K562 (cell line): ENCODE results near the gene GPT2.

Experiments used
- GATAD2B ChIP-seq: fragments of 450-650 bp; IDR thresholded peaks from 2 replicates; pipeline ENCODE4 v1.6.1; 2017; ENCODE audit warnings: mild to moderate bottlenecking, borderline replicate concordance
- MAFG ChIP-seq: fragments of 450-650 bp; conservative IDR thresholded peaks from 2 replicates; pipeline ENCODE4 v1.6.1; 2016; ENCODE audit warnings: missing genetic modification characterization, missing compliant biosample characterization
- POLR2A ChIP-seq: fragments of 450-650 bp; conservative IDR thresholded peaks from 2 replicates; pipeline ENCODE4 v1.6.1; 2016
- TF ChIP-seq, protein P1 (sequence below), 2 experiments: fragments of 450-650 bp in 1 of 2; sonication (generic) in 1 of 2; formaldehyde crosslinking in 1 of 2; IDR thresholded peaks in 1 of 2; conservative IDR thresholded peaks in 1 of 2; 2 replicates each; pipeline versions ENCODE4 v1.6.1 to v1.8.1; 2016 to 2023; ENCODE audit warnings: mild to moderate bottlenecking in 2 of 2, moderate library complexity in 2 of 2, inconsistent platforms in 1 of 2, missing genetic modification reagents in 1 of 2

DNA sequence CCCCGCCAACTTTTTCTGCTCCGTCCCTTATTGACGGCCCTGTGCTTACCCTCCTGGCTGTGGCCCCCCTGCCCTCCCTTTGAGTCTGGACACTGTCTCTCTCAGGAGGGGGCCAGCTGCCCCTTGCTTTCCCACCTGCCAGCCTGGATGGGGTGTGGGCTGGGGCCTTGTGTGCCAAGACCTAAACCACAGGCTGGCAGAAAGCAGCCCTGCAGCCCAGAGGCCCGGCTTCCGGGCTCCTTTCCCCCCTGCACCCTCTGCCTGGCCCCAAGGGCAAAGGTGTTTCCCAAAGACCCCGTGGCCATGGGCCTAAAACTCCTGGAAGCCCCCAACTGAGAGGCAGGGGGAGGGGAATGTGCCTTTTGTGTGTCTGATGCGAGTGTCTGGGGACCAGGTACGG, 17.5 kb downstream of the GPT2 start:
- no peak for TF ChIP-seq GATAD2B
- TF ChIP-seq, protein P1, sequence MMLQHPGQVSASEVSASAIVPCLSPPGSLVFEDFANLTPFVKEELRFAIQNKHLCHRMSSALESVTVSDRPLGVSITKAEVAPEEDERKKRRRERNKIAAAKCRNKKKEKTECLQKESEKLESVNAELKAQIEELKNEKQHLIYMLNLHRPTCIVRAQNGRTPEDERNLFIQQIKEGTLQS (IDR thresholded peaks at IDR 0.05) = no peak
- TF ChIP-seq, protein P1 (CRISPR knock-in tag; conservative IDR thresholded peaks at IDR 0.05) = no peak
- TF ChIP-seq POLR2A = no peak
- TF ChIP-seq MAFG (tag) = no peak
